Endodermal cell (in vitro differentiated cells): ENCODE results near the gene RBMS3. TPM values are rescaled to one million over a fixed set of nuclear protein-coding genes. Genes with fewer than 3 reads are reported as not detected.

Experiments used
- DNase-seq: peaks from one replicate; pipeline ENCODE4 v3.0.0-alpha.2; 2017
- H3K27ac ChIP-seq: 2 replicates; pipeline ENCODE4 v1.5.1; 2013; ENCODE audit warnings: mild to moderate bottlenecking, low read depth, low read length, moderate library complexity
- H3K27me3 ChIP-seq: 2 replicates; pipeline ENCODE4 v1.6.1; 2013; ENCODE audit warnings: mild to moderate bottlenecking, low read length, moderate library complexity; ENCODE audit not compliant: insufficient read depth, control insufficient read depth, poor library complexity, severe bottlenecking
- H3K36me3 ChIP-seq: 2 replicates; pipeline ENCODE4 v1.7.0; 2013; ENCODE audit warnings: mild to moderate bottlenecking, low read length, moderate library complexity; ENCODE audit not compliant: control insufficient read depth, insufficient read depth
- H3K4me1 ChIP-seq: one replicate; pipeline ENCODE4 v1.7.0; 2013; ENCODE audit warnings: low read length; ENCODE audit not compliant: control insufficient read depth, insufficient read depth
- H3K4me3 ChIP-seq: 2 replicates; pipeline ENCODE4 v1.5.1; 2013; ENCODE audit warnings: mild to moderate bottlenecking, low read length, moderate library complexity
- H3K9ac ChIP-seq: 2 replicates; pipeline ENCODE4 v1.6.1; 2013; ENCODE audit warnings: mild to moderate bottlenecking, low read length, moderate library complexity; ENCODE audit not compliant: poor library complexity, severe bottlenecking; ENCODE audit errors: extremely low read depth
- H3K9me3 ChIP-seq: 2 replicates; pipeline ENCODE4 v1.6.1; 2013; ENCODE audit warnings: mild to moderate bottlenecking, low read length, moderate library complexity; ENCODE audit not compliant: control insufficient read depth
- H3K27ac Mint-ChIP-seq: 2 replicates; pipeline ENCODE4 v1.8.0; 2020; ENCODE audit warnings: mixed read lengths
- H3K27me3 Mint-ChIP-seq: 2 replicates; pipeline ENCODE4 v1.8.0; 2021; ENCODE audit warnings: mild to moderate bottlenecking, mixed read lengths; ENCODE audit not compliant: insufficient read depth
- H3K36me3 Mint-ChIP-seq: 2 replicates; pipeline ENCODE4 v1.8.0; 2020; ENCODE audit warnings: low read depth, mixed read lengths
- H3K4me1 Mint-ChIP-seq: 2 replicates; pipeline ENCODE4 v1.8.0; 2020; ENCODE audit warnings: mixed read lengths
- H3K4me3 Mint-ChIP-seq: 2 replicates; pipeline ENCODE4 v1.8.0; 2020; ENCODE audit warnings: mild to moderate bottlenecking, moderate library complexity, mixed read lengths
- H3K9me3 Mint-ChIP-seq: 2 replicates; pipeline ENCODE4 v1.8.0; 2020; ENCODE audit warnings: mild to moderate bottlenecking, mixed read lengths
- WGBS, 2 experiments: methylation state at CpG; one replicate each; pipeline versions ENCODE4 v1.1.5 to v1.1.7; 2013; ENCODE audit warnings: missing lambda C conversion rate in 2 of 2, mixed read lengths in 1 of 2; ENCODE audit not compliant: insufficient coverage in 1 of 2, insufficient read length in 1 of 2; 5-methylcytosine and 5-hydroxymethylcytosine counted together
- total RNA-seq, 2 donors: library from RNA; stranded (reverse); fragmentation: NEBNext Ultra II Directional in 1 of 2; extraction: Animal tissue kit (Norgen Biotek cat#: 25700) in 1 of 2; gene quantifications; 2 replicates in 1 of 2; 3 replicates in 1 of 2; pipeline ENCODE4 v1.2.1, GENCODE V29; 2021
- TF ChIP-seq, protein P1 (sequence below): fragments of 200-600 bp; sonication (generic); conservative IDR thresholded peaks from 2 replicates; pipeline ENCODE4 v1.5.0; 2021; ENCODE audit warnings: antibody characterized with exemption, mild to moderate bottlenecking

Gene RBMS3
- total RNA-seq, 2 donors from 2014 or later: 2.0 to 7.3 TPM

DNA sequence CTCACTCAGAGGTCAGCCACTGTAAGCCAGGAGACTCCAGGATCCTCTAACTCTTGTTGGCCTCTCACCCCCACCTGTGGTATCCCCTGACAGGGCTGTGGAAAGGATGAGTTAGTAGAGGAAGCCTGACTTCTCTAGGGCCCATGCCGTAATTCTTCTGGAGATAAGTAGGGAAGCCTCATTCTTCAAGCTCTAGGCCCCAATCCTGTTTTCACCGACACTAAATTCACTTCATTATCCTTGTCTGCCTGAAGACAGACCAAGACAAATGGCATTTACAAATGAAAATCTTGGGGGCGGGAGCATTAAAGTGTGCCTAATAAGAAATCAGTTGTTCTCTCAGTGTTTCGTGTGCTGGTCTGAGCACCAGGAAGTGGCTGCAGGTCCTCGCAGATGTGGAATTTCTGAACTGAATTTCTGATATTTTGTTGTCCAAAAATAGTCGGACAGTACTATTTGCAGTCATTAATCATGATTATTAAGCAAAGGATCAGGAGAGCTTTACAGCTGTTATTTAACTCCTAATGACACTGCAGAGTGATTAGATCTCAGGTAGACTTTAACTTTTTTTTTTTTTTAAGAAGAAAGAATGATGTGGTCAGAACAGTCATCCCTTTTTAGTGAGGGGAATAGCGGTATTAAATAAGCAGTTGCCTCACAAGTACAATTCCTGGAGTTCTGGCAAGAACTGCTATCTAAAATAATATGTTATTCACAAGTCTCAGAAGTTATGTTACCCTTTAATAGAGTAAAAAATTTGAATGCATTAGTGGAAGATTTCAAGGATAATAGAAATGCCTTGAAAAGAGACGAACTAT lies 58.4 kb downstream of the RBMS3 start:
- Histone ChIP-seq H3K4me1 (peaks cover 3% of the 10 kb centered on the region), H3K27ac (no peak overlapping the region), H3K4me3 (no peak overlapping the region), H3K27me3 (no peaks in the 10 kb centered on the region), H3K36me3 (no peaks in the 10 kb centered on the region), H3K9ac (no peak overlapping the region), H3K9me3 (no peaks in the 10 kb centered on the region)
- Mint-ChIP-seq H3K27ac (no peak overlapping the region), H3K36me3 (no peaks in the 10 kb centered on the region), H3K27me3 (no peaks in the 10 kb centered on the region), H3K4me3 (no peak overlapping the region), H3K9me3 (no peaks in the 10 kb centered on the region), H3K4me1 (peaks cover 14% of the 10 kb centered on the region)
- TF ChIP-seq, protein P1, sequence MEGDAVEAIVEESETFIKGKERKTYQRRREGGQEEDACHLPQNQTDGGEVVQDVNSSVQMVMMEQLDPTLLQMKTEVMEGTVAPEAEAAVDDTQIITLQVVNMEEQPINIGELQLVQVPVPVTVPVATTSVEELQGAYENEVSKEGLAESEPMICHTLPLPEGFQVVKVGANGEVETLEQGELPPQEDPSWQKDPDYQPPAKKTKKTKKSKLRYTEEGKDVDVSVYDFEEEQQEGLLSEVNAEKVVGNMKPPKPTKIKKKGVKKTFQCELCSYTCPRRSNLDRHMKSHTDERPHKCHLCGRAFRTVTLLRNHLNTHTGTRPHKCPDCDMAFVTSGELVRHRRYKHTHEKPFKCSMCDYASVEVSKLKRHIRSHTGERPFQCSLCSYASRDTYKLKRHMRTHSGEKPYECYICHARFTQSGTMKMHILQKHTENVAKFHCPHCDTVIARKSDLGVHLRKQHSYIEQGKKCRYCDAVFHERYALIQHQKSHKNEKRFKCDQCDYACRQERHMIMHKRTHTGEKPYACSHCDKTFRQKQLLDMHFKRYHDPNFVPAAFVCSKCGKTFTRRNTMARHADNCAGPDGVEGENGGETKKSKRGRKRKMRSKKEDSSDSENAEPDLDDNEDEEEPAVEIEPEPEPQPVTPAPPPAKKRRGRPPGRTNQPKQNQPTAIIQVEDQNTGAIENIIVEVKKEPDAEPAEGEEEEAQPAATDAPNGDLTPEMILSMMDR: no peak
- DNase-seq: no peak
- WGBS, 2 experiments: 93 to 95% methylated on average over 5 to 8 of the region's 8 CpGs

DNA sequence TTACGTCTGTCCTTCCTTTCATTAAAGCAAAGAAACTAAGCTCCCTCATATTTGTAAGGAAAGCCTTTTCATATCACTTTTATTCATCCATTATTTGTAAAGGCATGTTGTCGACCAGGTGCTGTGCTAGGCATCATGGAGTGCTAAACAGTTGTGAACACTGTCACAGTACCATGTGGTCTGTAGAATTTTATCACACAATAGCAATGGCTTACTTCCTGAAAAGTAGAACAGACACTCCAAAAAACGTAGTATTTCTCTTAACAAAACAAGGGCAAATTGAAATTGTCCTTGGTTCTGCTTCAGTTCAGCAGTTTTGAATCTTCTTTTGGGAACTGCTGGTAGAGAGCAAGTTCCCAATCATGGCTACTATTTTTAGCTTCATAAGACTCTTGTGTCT lies 63.3 kb downstream of the RBMS3 start:
- Mint-ChIP-seq H3K4me1 (peaks cover 11% of the 10 kb centered on the region), H3K4me3 (no peak overlapping the region), H3K27ac (no peak overlapping the region), H3K9me3 (no peaks in the 10 kb centered on the region), H3K27me3 (no peaks in the 10 kb centered on the region), H3K36me3 (no peaks in the 10 kb centered on the region)
- no peak overlapping the region for H3K27ac ChIP-seq
- H3K36me3 ChIP-seq: no peaks in the 10 kb centered on the region
- 84 to 90% methylated on average over 2 to 3 of the region's 3 CpGs for WGBS, 2 experiments
- H3K4me3 ChIP-seq: no peak overlapping the region
- no peak for DNase-seq
- no peaks in the 10 kb centered on the region for H3K9me3 ChIP-seq
- no peaks in the 10 kb centered on the region for H3K4me1 ChIP-seq
- H3K9ac ChIP-seq: no peak overlapping the region
- TF ChIP-seq, protein P1: no peak
- no peaks in the 10 kb centered on the region for H3K27me3 ChIP-seq

DNA sequence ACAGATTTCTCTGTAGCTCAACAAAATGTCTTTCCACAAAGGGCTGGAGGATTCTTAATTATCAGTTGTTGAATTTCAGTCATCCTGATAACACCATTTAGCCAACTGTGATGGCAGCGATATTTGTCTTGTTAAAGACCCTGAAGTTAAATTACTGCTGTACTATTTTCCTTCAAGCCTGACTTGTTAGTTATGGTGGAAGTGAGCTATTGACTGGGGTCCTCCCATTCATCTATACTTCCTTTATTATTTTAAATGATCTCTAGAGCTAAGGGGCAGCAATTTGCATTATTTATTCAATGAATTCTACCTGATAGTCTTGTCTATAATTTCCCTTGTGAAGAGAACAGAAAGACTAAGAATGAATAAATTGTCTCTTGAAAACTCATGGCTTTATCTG lies 64.1 kb downstream of the RBMS3 start:
- Mint-ChIP-seq H3K27ac (no peak overlapping the region), H3K27me3 (no peaks in the 10 kb centered on the region), H3K4me3 (no peak overlapping the region), H3K36me3 (no peaks in the 10 kb centered on the region), H3K4me1 (peaks cover 9% of the 10 kb centered on the region), H3K9me3 (no peaks in the 10 kb centered on the region)
- H3K27me3 ChIP-seq: no peaks in the 10 kb centered on the region
- H3K4me1 ChIP-seq: no peaks in the 10 kb centered on the region
- no peaks in the 10 kb centered on the region for H3K9me3 ChIP-seq
- no peaks in the 10 kb centered on the region for H3K36me3 ChIP-seq
- DNase-seq: no peak
- TF ChIP-seq, protein P1: no peak
- no peak overlapping the region for H3K9ac ChIP-seq
- peak overlapping the region; percentile 8 for H3K27ac ChIP-seq
- H3K4me3 ChIP-seq: no peak overlapping the region
- WGBS, 2 experiments: 73% methylated on average over 1 of the region's 1 CpG; no CpG with 5 or more reads in 1 of the 2 experiments
